GM06990 (cell line): ENCODE results near the gene RGS9BP.

Experiments
- DNase-seq: peaks from one replicate; pipeline ENCODE4 v3.0.0-alpha.2; 2011; ENCODE audit not compliant: insufficient read length; ENCODE audit errors: extremely low read depth
- H3K27me3 ChIP-seq: replicated peaks from 2 replicates; pipeline ENCODE4 v1.6.0; 2011; ENCODE audit warnings: low read length; ENCODE audit not compliant: control insufficient read depth, insufficient read depth
- H3K36me3 ChIP-seq: 2 replicates; pipeline ENCODE4 v1.5.1; 2011; ENCODE audit warnings: low read length; ENCODE audit not compliant: control insufficient read depth, insufficient read depth
- H3K4me3 ChIP-seq: replicated peaks from 2 replicates; pipeline ENCODE4 v1.5.1; 2011; ENCODE audit warnings: low read depth, mild to moderate bottlenecking, control low read depth, low read length
- TF ChIP-seq, protein P1 (sequence below): IDR thresholded peaks from 2 replicates; pipeline ENCODE4 v1.5.1; 2011; ENCODE audit warnings: low read length, control low read depth, mild to moderate bottlenecking, inconsistent platforms; ENCODE audit not compliant: insufficient read depth, poor library complexity, severe bottlenecking

The RGS9BP gene

DNA sequence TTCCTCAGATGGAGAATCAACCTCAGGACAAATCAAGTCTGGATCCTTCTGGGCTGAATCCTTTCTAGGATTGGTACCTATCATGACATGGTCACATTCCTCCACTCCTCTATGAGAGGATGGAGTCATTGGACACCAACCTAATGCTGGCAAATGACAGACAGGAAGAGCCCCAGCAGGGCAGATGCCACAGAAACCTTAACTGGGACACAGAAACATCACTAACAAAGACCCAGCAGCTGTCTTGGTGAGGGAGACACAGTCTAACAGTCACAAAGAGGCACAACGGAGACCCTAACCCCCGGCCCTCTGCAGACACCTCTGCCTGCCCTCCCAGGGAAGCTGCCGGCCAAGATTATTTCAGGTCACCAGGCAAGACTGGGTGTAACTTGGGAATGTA lies 2.8 kb upstream of the RGS9BP start:
- H3K27me3 ChIP-seq, result no peaks in the 10 kb centered on the region
- TF ChIP-seq, protein P1, sequence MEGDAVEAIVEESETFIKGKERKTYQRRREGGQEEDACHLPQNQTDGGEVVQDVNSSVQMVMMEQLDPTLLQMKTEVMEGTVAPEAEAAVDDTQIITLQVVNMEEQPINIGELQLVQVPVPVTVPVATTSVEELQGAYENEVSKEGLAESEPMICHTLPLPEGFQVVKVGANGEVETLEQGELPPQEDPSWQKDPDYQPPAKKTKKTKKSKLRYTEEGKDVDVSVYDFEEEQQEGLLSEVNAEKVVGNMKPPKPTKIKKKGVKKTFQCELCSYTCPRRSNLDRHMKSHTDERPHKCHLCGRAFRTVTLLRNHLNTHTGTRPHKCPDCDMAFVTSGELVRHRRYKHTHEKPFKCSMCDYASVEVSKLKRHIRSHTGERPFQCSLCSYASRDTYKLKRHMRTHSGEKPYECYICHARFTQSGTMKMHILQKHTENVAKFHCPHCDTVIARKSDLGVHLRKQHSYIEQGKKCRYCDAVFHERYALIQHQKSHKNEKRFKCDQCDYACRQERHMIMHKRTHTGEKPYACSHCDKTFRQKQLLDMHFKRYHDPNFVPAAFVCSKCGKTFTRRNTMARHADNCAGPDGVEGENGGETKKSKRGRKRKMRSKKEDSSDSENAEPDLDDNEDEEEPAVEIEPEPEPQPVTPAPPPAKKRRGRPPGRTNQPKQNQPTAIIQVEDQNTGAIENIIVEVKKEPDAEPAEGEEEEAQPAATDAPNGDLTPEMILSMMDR, result no peak
- no peak for DNase-seq
- H3K4me3 ChIP-seq, result no peak overlapping the region
- peaks cover 2% of the 10 kb centered on the region; the same call in 1 of the 2 replicates for H3K36me3 ChIP-seq

GRCh38 chr19:32673573-32673972 lies 2.1 kb upstream of the RGS9BP start:
- no peaks in the 10 kb centered on the region for H3K27me3 ChIP-seq
- H3K4me3 ChIP-seq, result peak overlapping the region; percentile 95
- peaks cover 2% of the 10 kb centered on the region; the same call in 1 of the 2 replicates for H3K36me3 ChIP-seq
- TF ChIP-seq, protein P1, result no peak
- DNase-seq, result no peak

DNA sequence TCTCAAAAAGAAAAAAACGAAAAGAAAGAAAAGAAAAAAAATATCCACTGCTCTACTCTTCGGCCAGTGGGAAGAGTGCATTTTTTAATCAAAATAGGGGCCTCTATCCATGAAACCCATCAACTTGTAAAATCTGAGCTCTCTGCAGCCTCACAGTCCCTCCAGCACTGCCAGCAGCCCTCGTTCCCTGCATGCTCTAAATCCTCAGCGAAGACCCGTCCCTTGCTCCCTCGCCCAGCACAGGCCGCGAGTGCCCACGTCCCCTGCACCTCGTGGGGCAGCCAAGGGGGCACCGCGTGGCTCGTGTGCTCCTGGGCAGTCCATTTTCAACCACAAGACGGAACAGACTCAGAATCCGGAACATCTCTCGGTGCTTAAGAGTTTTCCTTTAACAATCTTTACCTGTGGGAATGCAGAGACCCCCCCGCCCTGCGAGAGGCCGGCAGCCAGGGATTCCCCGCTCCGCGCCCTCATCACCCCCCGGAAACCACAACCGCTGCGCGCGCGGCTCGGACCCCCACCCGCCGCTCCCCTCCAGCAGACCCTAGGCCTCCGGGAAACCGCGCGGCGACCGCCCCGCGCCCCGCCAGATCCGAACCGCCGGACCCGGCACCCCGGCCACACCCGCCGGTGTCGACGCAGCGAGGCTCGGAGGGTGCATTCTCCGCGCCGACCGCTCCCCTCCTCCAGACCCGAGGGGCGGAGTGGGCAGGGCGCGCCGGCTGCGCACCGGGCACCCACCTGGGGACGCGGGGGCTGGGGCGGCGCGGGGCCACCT lies 1.3 kb upstream of the RGS9BP start:
- H3K4me3 ChIP-seq, result peak overlapping the region; percentile 95
- TF ChIP-seq, protein P1, result no peak
- DNase-seq, result no peak
- peaks cover 2% of the 10 kb centered on the region; the same call in 1 of the 2 replicates for H3K36me3 ChIP-seq
- H3K27me3 ChIP-seq, result no peaks in the 10 kb centered on the region

DNA sequence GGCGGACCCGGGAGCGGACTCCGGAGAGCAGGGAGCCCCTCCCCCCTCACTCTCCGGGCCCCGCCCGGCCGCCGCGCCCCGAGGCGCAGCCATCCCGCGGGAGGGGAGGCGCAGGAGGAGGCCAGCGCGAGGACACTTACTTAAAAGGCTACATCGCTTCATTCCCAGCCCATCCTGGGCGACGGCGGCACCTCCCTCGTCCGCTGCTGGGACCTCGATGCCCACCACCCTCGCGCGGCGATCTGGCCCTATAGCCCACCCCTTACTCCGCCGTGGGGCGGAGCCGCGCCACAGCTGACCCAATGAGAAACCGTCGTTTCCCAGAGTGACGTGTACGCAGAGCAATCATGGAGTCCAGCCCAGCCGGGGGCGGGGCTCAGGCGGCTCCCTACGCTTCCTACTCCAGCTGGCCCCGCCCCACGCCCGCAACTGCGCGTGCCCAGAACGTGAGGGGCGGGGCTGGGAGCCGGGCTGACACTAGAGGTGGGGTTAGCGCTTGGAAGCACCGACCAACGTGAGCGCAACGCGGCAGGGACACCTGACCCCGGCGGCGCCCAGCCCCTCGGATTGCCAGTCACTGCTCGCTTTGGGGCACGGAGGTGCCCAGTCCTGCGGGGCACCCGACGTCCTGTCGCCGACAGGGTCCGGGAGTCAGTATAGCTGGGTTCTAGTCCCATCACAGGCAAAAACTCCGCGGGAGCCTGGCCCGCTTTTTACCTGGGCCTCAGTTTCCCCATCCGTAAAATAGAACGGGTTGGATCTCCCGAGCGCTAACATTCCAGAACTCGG lies 523 bp upstream of the RGS9BP start, which contains the start of gene ANKRD27:
Gene ANKRD27 (minus strand): TSS at position 250 of the 789 bp plus-strand sequence. CDS start 16,165 bp downstream, outside the sequence.
- TF ChIP-seq, protein P1, result no peak
- Histone ChIP-seq H3K36me3 (peaks cover 2% of the 10 kb centered on the region; the same call in 1 of the 2 replicates), H3K4me3 (peak within 1 kb of the TSS; percentile 95), H3K27me3 (no peaks in the 10 kb centered on the region; the same call in 1 of the 2 replicates)
- peak; percentile 98 for DNase-seq

GRCh38 chr19:32676186-32676894 lies 692 bp downstream of the RGS9BP start:
- peak overlapping the region; percentile 95 for H3K4me3 ChIP-seq
- DNase-seq, result peak; percentile 57
- peaks cover 2% of the 10 kb centered on the region; the same call in 1 of the 2 replicates for H3K36me3 ChIP-seq

More at GRCh38 chr19:32676186-32676894, 692 bp downstream of the RGS9BP start:
- TF ChIP-seq, protein P1, result no peak
- no peaks in the 10 kb centered on the region; the same call in 1 of the 2 replicates for H3K27me3 ChIP-seq
